HL-60 (cell line): Measurements from ENCODE around the gene HSPA4.

Experiments
- CTCF ChIP-seq: IDR thresholded peaks from one replicate; pipeline ENCODE4 v1.5.1; 2011; ENCODE audit warnings: low read length, control low read depth, inconsistent platforms; ENCODE audit not compliant: insufficient read depth
- POLR2AphosphoS5 ChIP-seq: IDR thresholded peaks from 2 replicates; pipeline ENCODE4 v1.6.1; 2012; ENCODE audit warnings: low read depth
- REST ChIP-seq: IDR thresholded peaks from 2 replicates; pipeline ENCODE4 v1.6.1; 2012; ENCODE audit warnings: low read depth; ENCODE audit not compliant: insufficient replicate concordance
- SPI1 ChIP-seq: IDR thresholded peaks from 2 replicates; pipeline ENCODE4 v1.6.1; 2012; ENCODE audit warnings: low read depth, mild to moderate bottlenecking, borderline replicate concordance

- TF ChIP-seq POLR2AphosphoS5 (no peak), CTCF (no peak), REST (no peak), SPI1 (no peak)
Measured at GRCh38 chr5:133119233-133119711, 67.5 kb downstream of the HSPA4 start.
